PC-9 (cell line): ENCODE results near the gene TNS1.

ENCODE experiments used
- EZH2 ChIP-seq: fragments of 200-600 bp; sonication (generic); IDR thresholded peaks from 2 replicates; pipeline ENCODE4 v1.8.0; 2017; ENCODE audit warnings: antibody characterized with exemption, low read depth
- TF ChIP-seq, protein P1 (sequence below): fragments of 200-600 bp; sonication (generic); conservative IDR thresholded peaks from 2 replicates; pipeline ENCODE4 v1.6.1; 2017; ENCODE audit warnings: mixed run types, antibody characterized with exemption, mild to moderate bottlenecking, moderate library complexity

DNA sequence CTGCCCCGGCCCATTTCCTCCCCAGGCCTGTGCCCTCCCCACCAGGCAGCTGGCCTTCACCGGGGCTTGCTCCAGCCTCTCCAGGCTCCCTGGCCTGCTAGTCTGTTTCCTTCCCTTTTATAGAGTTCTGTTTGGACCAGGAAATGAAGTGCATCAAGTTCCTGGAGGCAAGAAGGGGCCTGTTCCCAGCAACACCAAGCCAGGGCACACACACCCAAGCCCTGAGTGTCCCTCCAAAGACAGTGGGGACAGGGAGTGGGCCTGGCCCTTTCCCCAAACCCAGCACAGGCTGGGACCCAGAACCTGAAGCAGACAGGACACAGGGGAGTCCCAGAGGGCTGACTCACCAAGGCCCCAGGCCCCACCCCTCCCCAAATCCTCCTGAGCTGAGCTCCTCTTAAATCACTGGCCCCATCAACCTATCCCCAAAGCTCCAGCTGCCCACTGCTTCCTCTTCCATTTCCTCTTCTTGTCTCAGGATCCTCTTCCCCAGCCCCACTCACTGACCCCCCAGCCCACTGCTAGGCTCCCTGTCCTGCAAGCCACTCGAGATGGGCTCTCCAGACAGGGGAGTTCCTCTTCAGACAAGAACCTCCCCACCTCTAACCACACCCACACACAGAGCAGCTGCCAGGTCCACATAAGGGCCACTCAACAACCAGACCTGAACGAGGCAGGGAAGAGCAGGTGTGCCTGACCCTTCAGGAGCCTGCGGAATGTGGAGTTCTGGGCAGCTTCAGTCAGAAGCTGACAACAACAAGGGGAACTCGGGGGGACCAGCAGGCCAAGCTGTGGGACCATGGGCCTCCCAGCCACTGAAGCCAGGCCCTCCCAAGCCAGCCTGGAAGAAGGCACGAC, 74.2 kb downstream of the TNS1 start:
- TF ChIP-seq, protein P1, sequence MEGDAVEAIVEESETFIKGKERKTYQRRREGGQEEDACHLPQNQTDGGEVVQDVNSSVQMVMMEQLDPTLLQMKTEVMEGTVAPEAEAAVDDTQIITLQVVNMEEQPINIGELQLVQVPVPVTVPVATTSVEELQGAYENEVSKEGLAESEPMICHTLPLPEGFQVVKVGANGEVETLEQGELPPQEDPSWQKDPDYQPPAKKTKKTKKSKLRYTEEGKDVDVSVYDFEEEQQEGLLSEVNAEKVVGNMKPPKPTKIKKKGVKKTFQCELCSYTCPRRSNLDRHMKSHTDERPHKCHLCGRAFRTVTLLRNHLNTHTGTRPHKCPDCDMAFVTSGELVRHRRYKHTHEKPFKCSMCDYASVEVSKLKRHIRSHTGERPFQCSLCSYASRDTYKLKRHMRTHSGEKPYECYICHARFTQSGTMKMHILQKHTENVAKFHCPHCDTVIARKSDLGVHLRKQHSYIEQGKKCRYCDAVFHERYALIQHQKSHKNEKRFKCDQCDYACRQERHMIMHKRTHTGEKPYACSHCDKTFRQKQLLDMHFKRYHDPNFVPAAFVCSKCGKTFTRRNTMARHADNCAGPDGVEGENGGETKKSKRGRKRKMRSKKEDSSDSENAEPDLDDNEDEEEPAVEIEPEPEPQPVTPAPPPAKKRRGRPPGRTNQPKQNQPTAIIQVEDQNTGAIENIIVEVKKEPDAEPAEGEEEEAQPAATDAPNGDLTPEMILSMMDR: no peak
- no peak for TF ChIP-seq EZH2
